Colonic mucosa (tissue), 4 donors: ENCODE data around the gene GNG13. TPM values are rescaled to one million over a fixed set of nuclear protein-coding genes. Genes with fewer than 3 reads are reported as not detected.

ENCODE experiments used
- DNase-seq: peaks from one replicate; pipeline ENCODE4 v3.0.0-alpha.2; 2020
- H3K27ac ChIP-seq: fragments of 200-600 bp; one replicate; pipeline ENCODE4 v1.8.0; 2021
- H3K27me3 ChIP-seq: fragments of 200-600 bp; one replicate; pipeline ENCODE4 v1.8.0; 2021
- H3K36me3 ChIP-seq: fragments of 200-600 bp; one replicate; pipeline ENCODE4 v1.8.0; 2021
- H3K4me1 ChIP-seq: fragments of 200-600 bp; one replicate; pipeline ENCODE4 v1.8.0; 2021; ENCODE audit warnings: mild to moderate bottlenecking
- H3K4me3 ChIP-seq: fragments of 200-600 bp; one replicate; pipeline ENCODE4 v1.8.0; 2021
- H3K9ac ChIP-seq, 2 donors: one replicate each; pipeline ENCODE4 v1.7.0; 2013; ENCODE audit warnings: control low read depth in 2 of 2, low read depth in 2 of 2, low read length in 2 of 2
- H3K9me3 ChIP-seq: fragments of 200-600 bp; one replicate; pipeline ENCODE4 v1.8.0; 2021
- CTCF ChIP-seq: fragments of 200-600 bp; IDR thresholded peaks from one replicate; pipeline ENCODE4 v1.8.0; 2022; ENCODE audit warnings: antibody characterized with exemption, mild to moderate bottlenecking
- intact Hi-C: fragments of 100-400 bp; cut with DNase I; formaldehyde crosslinking; loops from one replicate; pipeline ENCODE4 v1.14.1; 2022
- total RNA-seq, 2 donors: library from RNA; stranded (reverse); fragmentation: NEBNext Ultra II Directional in 1 of 2; extraction: Animal tissue kit (Norgen Biotek cat#: 25700) in 1 of 2; gene quantifications; one replicate each; pipeline ENCODE4 v1.2.1, GENCODE V29; 2021
- donor health status: healthy.
- donor health status: DM: no; HTN: no; CAD: no.
- donor health status: DM: no; HTN: no; CAD: no.

Gene GNG13, protein sequence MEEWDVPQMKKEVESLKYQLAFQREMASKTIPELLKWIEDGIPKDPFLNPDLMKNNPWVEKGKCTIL
- total RNA-seq: under 1 TPM in 1 of 2 donors, not detected in 1; 0.24 TPM

GRCh38 chr16:799948-800833, at the start of gene GNG13:
TSS of gene GNG13 (minus strand) at chr16:800734. CDS start at chr16:799077, 1,657 bp downstream.
- Histone ChIP-seq H3K36me3 (no peaks in the 10 kb centered on the region), H3K9me3 (no peaks in the 10 kb centered on the region), H3K4me3 (no peak within 1 kb of the TSS), H3K4me1 (no peaks in the 10 kb centered on the region), H3K9ac (no peak within 1 kb of the TSS), H3K27me3 (peaks cover 36% of the 10 kb centered on the region), H3K27ac (no peak within 1 kb of the TSS)
- intact Hi-C loops: no loop called here
- no peak for DNase-seq
- no peak for TF ChIP-seq CTCF

DNA sequence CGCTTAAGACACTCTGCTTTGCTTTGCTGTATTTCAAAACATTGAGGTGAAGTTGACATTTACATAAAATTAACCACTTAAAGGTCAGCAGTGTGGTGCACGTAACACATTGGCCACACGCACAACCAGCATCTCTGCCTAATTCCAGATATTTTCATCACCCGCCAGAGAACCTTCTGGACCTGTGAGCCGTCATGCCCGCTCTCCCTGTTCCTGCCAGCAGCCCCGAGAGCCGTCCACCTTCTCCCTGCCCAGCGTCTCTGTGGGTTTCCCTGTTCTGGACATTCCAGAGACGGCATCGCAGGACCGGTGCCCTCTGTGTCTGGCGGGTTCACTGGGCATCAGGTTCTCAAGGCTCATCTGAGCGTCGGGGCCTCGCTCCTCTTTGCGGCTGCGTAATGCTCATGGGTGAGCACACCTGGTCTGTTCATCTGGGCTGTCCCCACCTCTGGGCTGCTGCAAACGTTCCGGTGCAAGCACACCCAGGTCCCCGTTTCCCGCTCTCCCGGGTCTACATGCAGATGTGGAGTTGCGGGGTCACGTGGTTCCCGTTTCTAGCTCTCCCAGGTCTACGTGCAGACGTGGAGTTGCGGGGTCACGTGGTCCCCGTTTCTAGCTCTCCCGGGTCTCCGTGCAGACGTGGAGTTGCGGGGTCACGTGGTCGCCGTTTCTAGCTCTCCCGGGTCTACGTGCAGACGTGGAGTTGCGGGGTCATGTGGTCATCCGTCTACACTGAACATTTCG, 48.1 kb upstream of the GNG13 start:
- H3K9ac ChIP-seq: no peak overlapping the region
- no peak for TF ChIP-seq CTCF
- H3K36me3 ChIP-seq: no peaks in the 10 kb centered on the region
- no peaks in the 10 kb centered on the region for H3K9me3 ChIP-seq
- intact Hi-C loops: no loop called here
- no peaks in the 10 kb centered on the region for H3K27me3 ChIP-seq
- no peak overlapping the region for H3K27ac ChIP-seq
- no peak for DNase-seq
- H3K4me1 ChIP-seq: no peaks in the 10 kb centered on the region
- no peak overlapping the region for H3K4me3 ChIP-seq

DNA sequence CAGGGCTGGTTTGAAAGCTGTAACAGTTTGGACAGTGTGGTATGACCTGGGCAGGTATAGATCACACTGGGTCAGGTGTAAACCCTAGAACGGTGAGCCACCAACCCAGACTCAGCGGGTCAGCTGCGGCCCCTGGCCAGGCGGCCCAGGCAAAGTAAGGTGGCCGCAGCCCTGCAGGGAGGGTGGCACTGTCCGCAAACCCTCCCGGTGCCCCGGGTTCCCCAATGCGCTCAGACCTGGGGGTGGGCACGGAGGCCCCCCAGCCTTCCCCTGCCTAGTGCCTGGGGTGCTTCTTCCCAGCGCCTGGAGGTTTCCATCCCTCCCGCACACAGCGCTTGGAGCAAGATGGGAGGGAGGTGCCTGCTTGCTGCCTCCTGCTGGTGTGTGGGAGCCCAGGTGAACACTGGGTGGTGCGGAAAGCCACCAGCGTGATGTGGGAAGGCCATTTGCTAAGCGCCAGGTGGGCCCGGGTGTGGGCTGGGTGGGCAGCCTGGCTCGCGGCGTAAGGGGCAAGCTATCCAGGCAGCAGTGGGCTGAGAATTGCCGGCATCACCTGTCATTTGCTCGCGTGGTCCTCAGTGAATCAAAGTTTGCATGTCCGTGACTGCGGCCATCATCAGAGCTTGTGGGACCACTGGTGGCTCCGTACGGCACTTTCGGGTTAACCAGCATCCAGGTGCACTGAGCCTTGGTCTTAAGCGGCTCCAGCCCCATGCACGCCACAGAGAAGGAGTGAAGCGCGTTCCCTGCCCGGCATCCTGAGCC, 47.3 kb upstream of the GNG13 start:
- H3K27me3 ChIP-seq: no peaks in the 10 kb centered on the region
- no peak for TF ChIP-seq CTCF
- no peak overlapping the region for H3K27ac ChIP-seq
- H3K36me3 ChIP-seq: no peaks in the 10 kb centered on the region
- no peaks in the 10 kb centered on the region for H3K9me3 ChIP-seq
- H3K4me1 ChIP-seq: no peaks in the 10 kb centered on the region
- H3K4me3 ChIP-seq: no peak overlapping the region
- no peak for DNase-seq
- H3K9ac ChIP-seq: no peak overlapping the region
- intact Hi-C loops: no loop called here

DNA sequence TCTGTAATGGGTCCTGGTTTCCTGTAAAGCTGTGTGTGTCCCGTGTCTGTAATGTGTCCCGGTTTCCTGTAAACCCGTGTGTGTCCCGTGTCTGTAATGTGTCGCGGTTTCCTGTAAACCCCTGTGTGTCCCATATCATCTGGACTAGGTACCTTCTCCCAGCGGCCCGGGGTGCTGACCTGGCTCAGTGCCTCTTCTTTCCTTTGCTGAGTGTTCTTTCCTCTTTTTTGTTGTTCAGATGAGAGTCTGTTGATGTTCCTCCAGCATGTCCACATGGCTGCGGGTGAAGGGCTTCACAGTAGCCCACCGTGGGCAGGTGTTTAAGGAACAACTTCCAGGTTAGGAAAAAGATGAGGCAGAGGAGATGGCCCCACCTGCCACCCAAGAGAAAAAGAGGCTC, 46.6 kb upstream of the GNG13 start:
- H3K36me3 ChIP-seq: no peaks in the 10 kb centered on the region
- no peak overlapping the region for H3K9ac ChIP-seq
- H3K27me3 ChIP-seq: no peaks in the 10 kb centered on the region
- H3K4me3 ChIP-seq: no peak overlapping the region
- no peak for DNase-seq
- H3K4me1 ChIP-seq: no peaks in the 10 kb centered on the region
- H3K9me3 ChIP-seq: no peaks in the 10 kb centered on the region
- TF ChIP-seq CTCF: no peak
- intact Hi-C loops: no loop called here
- no peak overlapping the region for H3K27ac ChIP-seq

DNA sequence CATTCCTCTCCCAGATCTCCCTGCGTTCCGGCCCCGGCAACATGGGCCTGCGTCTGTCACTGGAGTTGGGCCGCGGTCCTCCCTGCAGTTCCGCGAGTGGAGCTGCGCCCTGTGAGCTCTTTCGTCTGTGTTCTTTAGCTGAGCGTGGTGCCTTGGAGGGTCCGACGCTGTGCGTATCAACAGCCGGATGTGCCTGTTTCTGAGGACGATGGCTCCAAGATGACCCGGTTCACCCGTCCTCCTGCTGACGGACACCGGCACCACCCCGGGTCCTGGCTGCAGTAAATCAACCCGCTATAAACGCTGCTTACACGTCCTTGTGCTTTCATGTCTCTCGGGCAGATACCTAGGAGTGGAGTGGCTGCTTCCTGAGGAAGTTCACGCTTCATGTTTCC, 44.8 kb upstream of the GNG13 start:
- no peak for TF ChIP-seq CTCF
- no peaks in the 10 kb centered on the region for H3K9me3 ChIP-seq
- H3K27me3 ChIP-seq: no peaks in the 10 kb centered on the region
- H3K9ac ChIP-seq: no peak overlapping the region
- intact Hi-C loops: no loop called here
- no peak overlapping the region for H3K4me3 ChIP-seq
- no peak for DNase-seq
- no peak overlapping the region for H3K27ac ChIP-seq
- H3K4me1 ChIP-seq: no peaks in the 10 kb centered on the region
- no peaks in the 10 kb centered on the region for H3K36me3 ChIP-seq
